Mononuclear cell (primary cell): ENCODE data around the gene TYSND1. TPM values are rescaled to one million over a fixed set of nuclear protein-coding genes. Genes with fewer than 3 reads are reported as not detected.
"Not testable (repeated sequence)": the region's sequence is repeated elsewhere in the genome, so short reads cannot be mapped to it uniquely, and the experiment has no call there.

Experiments
- H3K27me3 ChIP-seq: 2 replicates; pipeline ENCODE4 v1.6.0; 2011; ENCODE audit warnings: low read length, control low read depth; ENCODE audit not compliant: insufficient read depth
- H3K4me1 ChIP-seq: 2 replicates; pipeline ENCODE4 v1.5.1; 2011; ENCODE audit warnings: mild to moderate bottlenecking, low read length, control low read depth; ENCODE audit not compliant: insufficient read depth
- H3K4me3 ChIP-seq: 2 replicates; pipeline ENCODE4 v1.5.1; 2011; ENCODE audit warnings: mild to moderate bottlenecking, low read length, moderate library complexity
- H3K9me3 ChIP-seq: 2 replicates; pipeline ENCODE4 v1.5.1; 2011; ENCODE audit warnings: low read depth, mild to moderate bottlenecking, control low read depth, low read length
- total RNA-seq: library from RNA; depleted of rRNA; stranded (reverse); fragments of >200 nt; gene quantifications from one replicate; pipeline ENCODE4 v1.2.3, GENCODE V29; 2012

Gene TYSND1
- total RNA-seq, 1 donor, result 6.1 TPM

DNA sequence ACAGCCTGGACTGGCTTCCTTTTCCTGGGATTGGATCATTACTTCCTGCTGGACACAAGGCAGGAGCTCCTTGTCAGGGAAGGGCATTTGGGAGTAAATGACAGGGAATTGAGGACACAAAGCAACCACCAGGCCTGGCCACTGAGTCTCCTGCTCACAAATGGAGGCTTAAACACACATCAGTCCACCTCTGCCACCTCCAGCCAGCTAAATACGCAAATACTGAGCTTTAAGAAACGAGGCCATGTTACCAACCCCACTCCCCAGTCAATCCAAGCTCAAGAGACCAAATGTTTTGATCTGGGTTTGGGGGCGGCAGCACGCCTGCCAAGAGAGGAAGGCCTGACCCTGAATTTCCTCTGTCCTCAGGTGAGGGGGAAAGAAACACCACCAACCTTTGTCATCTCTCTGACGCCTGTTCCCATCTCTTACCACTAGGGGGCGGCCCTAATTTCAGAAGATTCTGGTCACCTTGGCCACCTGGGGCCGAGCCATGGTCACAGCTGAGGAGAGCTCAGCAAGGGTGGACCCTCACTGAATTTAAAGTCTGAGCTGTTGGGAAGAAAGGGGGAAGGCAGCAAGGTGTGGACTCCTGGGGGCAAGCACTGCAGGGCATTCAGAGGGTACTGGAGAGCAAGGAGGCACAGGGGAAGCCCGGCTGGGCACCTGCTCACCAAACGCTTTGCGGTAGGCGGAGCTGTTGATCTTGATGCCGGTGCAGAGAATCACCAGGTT, 30.4 kb downstream of the TYSND1 start:
- Histone ChIP-seq H3K4me1 (peaks cover 6% of the 10 kb centered on the region), H3K27me3 (no peaks in the 10 kb centered on the region), H3K4me3 (no peak overlapping the region), H3K9me3 (no peaks in the 10 kb centered on the region)

DNA sequence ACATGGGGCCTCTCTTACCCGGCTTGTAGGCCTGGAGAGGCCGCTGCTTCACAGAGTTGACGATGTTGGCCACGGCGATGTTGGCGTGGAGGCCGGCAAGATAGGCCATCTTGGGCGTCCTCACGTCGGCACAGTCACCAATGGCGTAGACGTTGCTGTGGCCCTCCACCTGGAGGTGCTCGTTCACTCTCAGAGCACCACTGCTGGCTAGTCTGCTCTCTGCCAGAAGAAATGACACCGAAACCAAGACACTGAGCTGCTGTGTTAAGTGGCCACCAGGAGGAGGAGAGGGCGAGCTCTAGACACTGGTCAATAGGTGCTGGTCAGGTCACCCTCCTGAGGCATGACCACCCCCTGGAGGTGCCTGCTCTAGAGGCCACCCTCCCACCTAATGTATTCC, 31.6 kb downstream of the TYSND1 start:
- no peaks in the 10 kb centered on the region for H3K27me3 ChIP-seq
- H3K4me1 ChIP-seq, result peaks cover 6% of the 10 kb centered on the region
- H3K9me3 ChIP-seq, result no peaks in the 10 kb centered on the region
- no peak overlapping the region for H3K4me3 ChIP-seq

GRCh38 chr10:70112071-70112470, 34.4 kb downstream of the TYSND1 start:
- peaks cover 6% of the 10 kb centered on the region for H3K4me1 ChIP-seq
- H3K4me3 ChIP-seq, result no peak overlapping the region
- no peaks in the 10 kb centered on the region for H3K9me3 ChIP-seq
- H3K27me3 ChIP-seq, result no peaks in the 10 kb centered on the region

DNA sequence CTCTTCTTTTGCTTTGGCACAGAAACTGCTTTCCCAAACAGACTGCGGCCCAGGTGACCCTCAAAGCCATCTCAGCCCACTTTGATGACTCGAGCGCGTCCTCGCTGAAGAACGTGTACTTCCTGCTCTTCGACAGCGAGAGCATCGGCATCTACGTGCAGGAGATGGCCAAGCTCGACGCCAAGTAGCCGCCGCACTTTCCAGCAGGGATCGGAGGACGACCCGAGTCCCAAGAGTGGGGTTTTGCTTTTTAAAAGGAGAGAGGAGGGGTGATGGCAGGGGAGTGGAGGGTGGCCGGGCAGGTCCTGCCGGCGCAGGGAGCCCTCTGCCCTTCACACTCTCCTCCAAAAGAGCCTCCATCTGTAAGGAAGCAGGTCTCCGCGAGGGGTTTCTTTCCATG, 35.0 kb downstream of the TYSND1 start:
- Histone ChIP-seq H3K4me3 (no peak overlapping the region), H3K9me3 (no peaks in the 10 kb centered on the region), H3K4me1 (peaks cover 6% of the 10 kb centered on the region), H3K27me3 (no peaks in the 10 kb centered on the region)

GRCh38 chr10:70109064-70109729, 37.3 kb downstream of the TYSND1 start:
- H3K9me3 ChIP-seq, result no peaks in the 10 kb centered on the region
- no peak overlapping the region for H3K4me3 ChIP-seq
- no peaks in the 10 kb centered on the region for H3K4me1 ChIP-seq
- H3K27me3 ChIP-seq, result no peaks in the 10 kb centered on the region

- Histone ChIP-seq H3K27me3 (no peaks in the 10 kb centered on the region), H3K4me3 (no peak overlapping the region), H3K4me1 (no peaks in the 10 kb centered on the region), H3K9me3 (no peaks in the 10 kb centered on the region)
Measured at GRCh38 chr10:70106958-70107791, 39.3 kb downstream of the TYSND1 start.

DNA sequence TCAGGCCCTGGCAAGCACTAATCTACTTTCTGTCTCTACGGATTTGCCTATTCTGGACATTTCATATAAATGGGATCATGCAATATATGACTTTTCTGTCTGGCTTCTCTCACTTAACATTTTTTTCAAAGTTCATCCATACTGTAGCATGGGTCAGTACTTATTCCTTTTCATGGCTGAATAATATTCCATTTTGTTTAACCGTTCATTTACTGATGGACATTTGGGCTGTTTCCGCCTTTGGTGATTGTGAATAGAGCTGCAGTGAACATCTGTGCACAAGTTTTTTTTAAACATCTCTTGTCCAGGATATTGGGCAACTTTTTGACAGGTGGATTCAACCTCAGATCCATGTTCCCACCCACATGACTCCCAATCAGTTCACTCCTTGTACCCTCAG, 44.8 kb downstream of the TYSND1 start:
- Histone ChIP-seq H3K4me1 (no peaks in the 10 kb centered on the region), H3K9me3 (no peaks in the 10 kb centered on the region), H3K4me3 (no peak overlapping the region), H3K27me3 (no peaks in the 10 kb centered on the region)

DNA sequence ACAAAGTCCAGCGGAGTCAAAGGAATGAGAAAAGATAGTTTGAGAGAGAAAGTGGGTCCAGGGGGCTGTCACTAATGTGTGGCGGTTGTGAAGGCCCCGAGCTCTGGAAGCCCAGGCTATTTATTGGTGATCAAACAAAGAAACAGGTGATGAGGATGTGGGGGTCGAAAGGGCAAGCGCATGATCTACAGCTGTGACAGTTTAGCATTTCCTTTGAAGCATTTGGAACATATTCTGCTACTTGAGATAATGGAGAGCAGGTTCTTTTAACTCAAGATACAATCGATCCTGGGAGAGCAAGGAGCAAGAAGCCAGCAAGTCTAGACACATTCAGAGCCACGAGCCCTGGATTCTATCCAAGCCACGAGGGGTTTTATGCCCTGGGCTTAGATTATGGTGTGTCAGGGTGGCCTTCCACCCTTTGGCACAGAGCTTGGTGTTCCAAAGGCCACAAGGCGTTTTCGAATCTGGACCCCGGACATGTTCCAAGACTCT, 45.4 kb downstream of the TYSND1 start:
- H3K4me1 ChIP-seq, H3K9me3 ChIP-seq, H3K4me3 ChIP-seq, H3K27me3 ChIP-seq: not testable (repeated sequence)

DNA sequence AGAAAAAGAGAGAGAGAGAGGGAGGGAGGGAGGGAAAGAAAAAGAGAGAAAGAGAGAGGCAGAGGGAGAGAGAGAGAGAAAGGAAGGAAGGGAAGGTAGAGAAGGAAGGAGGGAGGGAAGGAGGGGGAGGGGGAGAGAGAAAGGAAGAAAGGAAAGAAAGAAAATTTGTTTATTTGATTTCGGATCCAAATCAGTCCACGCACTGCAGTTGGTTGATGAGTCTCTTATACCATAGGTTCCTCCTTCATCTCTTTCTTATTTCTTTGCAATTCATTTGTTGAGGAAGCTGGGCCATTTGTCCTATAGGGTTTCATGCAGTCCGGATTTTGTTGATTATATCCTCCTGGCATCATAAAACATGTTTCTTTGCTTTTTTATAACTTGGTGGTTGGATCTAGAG, 48.2 kb downstream of the TYSND1 start:
- Histone ChIP-seq H3K4me3 (no peak overlapping the region), H3K4me1 (peaks cover 5% of the 10 kb centered on the region), H3K27me3 (no peaks in the 10 kb centered on the region), H3K9me3 (no peaks in the 10 kb centered on the region)

GRCh38 chr10:70097459-70097858, 49.0 kb downstream of the TYSND1 start:
- Histone ChIP-seq H3K4me3 (no peak overlapping the region), H3K9me3 (no peaks in the 10 kb centered on the region)

GRCh38 chr10:70096705-70097420, 49.6 kb downstream of the TYSND1 start:
- Histone ChIP-seq H3K27me3 (no peaks in the 10 kb centered on the region), H3K4me1 (peaks cover 16% of the 10 kb centered on the region), H3K9me3 (no peaks in the 10 kb centered on the region), H3K4me3 (no peak overlapping the region)

More at GRCh38 chr10:70097459-70097858, 49.0 kb downstream of the TYSND1 start:
- H3K27me3 ChIP-seq, result no peaks in the 10 kb centered on the region
- peaks cover 13% of the 10 kb centered on the region for H3K4me1 ChIP-seq

GRCh38 chr10:70096016-70096704, 50.3 kb downstream of the TYSND1 start:
- H3K4me1 ChIP-seq, result peaks cover 19% of the 10 kb centered on the region
- no peaks in the 10 kb centered on the region for H3K9me3 ChIP-seq
- no peak overlapping the region for H3K4me3 ChIP-seq
- H3K27me3 ChIP-seq, result no peaks in the 10 kb centered on the region

- Histone ChIP-seq H3K4me1 (peaks cover 19% of the 10 kb centered on the region), H3K27me3 (no peaks in the 10 kb centered on the region), H3K4me3 (no peak overlapping the region), H3K9me3 (no peaks in the 10 kb centered on the region)
Measured at GRCh38 chr10:70094250-70094649, 52.2 kb downstream of the TYSND1 start.

DNA sequence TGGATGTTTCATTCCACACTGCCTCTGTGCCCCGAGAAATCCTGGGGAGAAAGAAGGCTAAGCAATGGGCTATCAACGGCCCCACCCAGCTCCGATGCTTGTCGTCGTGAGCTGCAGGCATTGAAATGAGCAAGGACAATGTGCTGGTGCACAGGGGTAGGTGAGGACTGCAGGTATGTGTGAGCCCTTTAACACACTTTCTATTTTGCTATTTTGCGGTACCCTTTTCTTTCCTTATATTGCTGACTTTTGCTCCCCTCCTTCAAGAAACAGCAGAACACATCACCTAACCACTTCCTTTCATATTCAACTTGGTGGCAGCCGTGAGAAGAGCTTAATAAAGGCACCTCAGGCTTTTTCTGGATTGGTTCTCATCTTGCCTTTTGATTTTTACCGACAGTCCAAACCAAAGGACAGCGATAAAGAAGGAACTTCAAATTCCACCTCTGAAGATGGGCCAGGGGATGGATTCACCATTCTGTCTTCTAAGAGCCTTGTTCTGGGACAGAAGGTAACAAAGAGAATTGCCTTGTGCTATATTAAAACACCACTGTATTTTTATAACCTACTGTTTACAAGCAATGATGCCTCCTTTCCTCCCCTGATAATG, 53.1 kb downstream of the TYSND1 start:
- H3K9me3 ChIP-seq, result no peaks in the 10 kb centered on the region
- H3K4me1 ChIP-seq, result peaks cover 19% of the 10 kb centered on the region
- H3K27me3 ChIP-seq, result no peaks in the 10 kb centered on the region
- peak overlapping the region; percentile 27 for H3K4me3 ChIP-seq
